NB4 (cell line): Measurements from ENCODE around the gene PJVK.

Source experiments
- DNase-seq: peaks from one replicate; pipeline ENCODE4 v3.0.0; 2010; ENCODE audit warnings: low read depth
- H3K4me3 ChIP-seq: one replicate; pipeline ENCODE4 v1.5.1; 2011; ENCODE audit warnings: mild to moderate bottlenecking, low read depth, low read length, moderate library complexity
- CTCF ChIP-seq: IDR thresholded peaks from one replicate; pipeline ENCODE4 v1.5.1; 2012; ENCODE audit warnings: low read depth, low read length
- MAX ChIP-seq: IDR thresholded peaks from 2 replicates; pipeline ENCODE4 v1.6.1; 2011; ENCODE audit warnings: low read depth, low read length
- MYC ChIP-seq: IDR thresholded peaks from 2 replicates; pipeline ENCODE4 v1.6.1; 2011; ENCODE audit warnings: low read depth, low read length
- POLR2A ChIP-seq: IDR thresholded peaks from 2 replicates; pipeline ENCODE4 v1.6.1; 2011; ENCODE audit warnings: mild to moderate bottlenecking; ENCODE audit not compliant: insufficient read length; ENCODE audit errors: extremely low read depth

PJVK gene

GRCh38 chr2:178498137-178498536 is 47.0 kb downstream of the PJVK start:
- no peak overlapping the region for H3K4me3 ChIP-seq
- DNase-seq, result no peak
- TF ChIP-seq CTCF (no peak), MAX (no peak), MYC (no peak), POLR2A (no peak)

GRCh38 chr2:178499640-178500039 is 48.5 kb downstream of the PJVK start:
- TF ChIP-seq MAX, result no peak
- no peak for TF ChIP-seq CTCF
- TF ChIP-seq MYC, result no peak
- no peak for TF ChIP-seq POLR2A
- no peak overlapping the region for H3K4me3 ChIP-seq
- no peak for DNase-seq

- no peak for DNase-seq
- TF ChIP-seq MYC (no peak), CTCF (no peak), POLR2A (no peak), MAX (no peak)
- no peak overlapping the region for H3K4me3 ChIP-seq
These were observed 51.6 kb downstream of the PJVK start for GRCh38 chr2:178502751-178503150.

- H3K4me3 ChIP-seq, result no peak overlapping the region
- DNase-seq, result no peak
- TF ChIP-seq MAX (no peak), CTCF (no peak), MYC (no peak), POLR2A (no peak)
These were observed 54.9 kb downstream of the PJVK start for GRCh38 chr2:178506101-178506500.

- no peak for DNase-seq
- H3K4me3 ChIP-seq, result no peak overlapping the region
- TF ChIP-seq MAX, result no peak
These were observed 55.3 kb downstream of the PJVK start for GRCh38 chr2:178506524-178506923.

GRCh38 chr2:178506949-178507348 is 55.8 kb downstream of the PJVK start:
- DNase-seq, result no peak
- no peak for TF ChIP-seq MYC
- TF ChIP-seq MAX, result no peak
- no peak for TF ChIP-seq POLR2A
- no peak for TF ChIP-seq CTCF
- H3K4me3 ChIP-seq, result no peak overlapping the region
